GM19324 (cell line): ENCODE data around the gene NAA38.
"Not testable (repeated sequence)": the region's sequence is repeated elsewhere in the genome, so short reads cannot be mapped to it uniquely, and the experiment has no call there.

Experiments
- ATAC-seq: cut with Tn5 transposase; IDR thresholded peaks from one replicate; pipeline ENCODE4 v1.9.1; 2021; ENCODE audit warnings: mild to moderate bottlenecking, moderate library complexity; ENCODE audit not compliant: unreplicated experiment, low FRiP score

Gene NAA38

GRCh38 chr17:7882629-7883028 lies 25.3 kb upstream of the NAA38 start:
- ATAC-seq = no peak

- ATAC-seq = no peak
These were observed 24.7 kb upstream of the NAA38 start for GRCh38 chr17:7882068-7882467.

- no peak for ATAC-seq
These were observed 24.1 kb upstream of the NAA38 start for GRCh38 chr17:7881276-7882054.

- ATAC-seq = no peak
These were observed 22.9 kb upstream of the NAA38 start for GRCh38 chr17:7880076-7880868.

GRCh38 chr17:7878234-7878633 lies 20.9 kb upstream of the NAA38 start:
- ATAC-seq = no peak

- no peak for ATAC-seq
These were observed 18.5 kb upstream of the NAA38 start for GRCh38 chr17:7875804-7876370.

GRCh38 chr17:7873051-7873450 lies 15.7 kb upstream of the NAA38 start:
- no peak for ATAC-seq

GRCh38 chr17:7867881-7868329 lies 10.5 kb upstream of the NAA38 start:
- no peak for ATAC-seq

GRCh38 chr17:7864995-7865650 lies 7.8 kb upstream of the NAA38 start:
- no peak for ATAC-seq

- not testable (repeated sequence) for ATAC-seq
These were observed 7.0 kb upstream of the NAA38 start for GRCh38 chr17:7864384-7864783.

- ATAC-seq = no peak
These were observed 5.5 kb upstream of the NAA38 start for GRCh38 chr17:7862692-7863437.

- ATAC-seq = no peak
These were observed 1.7 kb upstream of the NAA38 start for GRCh38 chr17:7859028-7859427.

- no peak for ATAC-seq
These were observed 1.1 kb upstream of the NAA38 start for GRCh38 chr17:7858522-7858810.

- peak; percentile 40 for ATAC-seq
These were observed 558 bp upstream of the NAA38 start, which contains the start of gene CYB5D1 for GRCh38 chr17:7857713-7858521. TSS of gene CYB5D1 (plus strand) at chr17:7858003. CDS start at chr17:7858135, 132 bp downstream.

GRCh38 chr17:7856011-7856810 lies 1.1 kb downstream of the NAA38 start:
- ATAC-seq = no peak

- ATAC-seq = no peak
These were observed 1.7 kb downstream of the NAA38 start for GRCh38 chr17:7855660-7856010.

- no peak for ATAC-seq
These were observed 2.3 kb downstream of the NAA38 start, which contains the start of gene TMEM88 for GRCh38 chr17:7854851-7855659. TSS of gene TMEM88 (plus strand) at chr17:7855066. CDS start at chr17:7855075, 9 bp downstream.
